KMS-11 (cell line): ENCODE measurements around the gene TBC1D4.
A peak's percentile ranks its signal among the peaks of the same experiment; 100 is the strongest.

Experiments
- H2AFZ ChIP-seq: fragments of 200-600 bp; sonication (generic); 2 replicates; pipeline ENCODE4 v1.6.1; 2016; ENCODE audit warnings: antibody characterized with exemption, mixed run types, low read depth
- H3K27ac ChIP-seq: fragments of 200-600 bp; sonication (generic); 2 replicates; pipeline ENCODE4 v1.6.1; 2016; ENCODE audit warnings: mild to moderate bottlenecking, mixed run types
- H3K27me3 ChIP-seq: fragments of 200-600 bp; sonication (generic); 2 replicates; pipeline ENCODE4 v1.6.1; 2017; ENCODE audit warnings: mild to moderate bottlenecking, low read depth, mixed run types, moderate library complexity; ENCODE audit not compliant: insufficient read depth
- H3K36me3 ChIP-seq: fragments of 200-600 bp; sonication (generic); 2 replicates; pipeline ENCODE4 v1.6.1; 2017; ENCODE audit warnings: mild to moderate bottlenecking, mixed run types; ENCODE audit not compliant: insufficient read depth
- H3K4me1 ChIP-seq: fragments of 200-600 bp; sonication (generic); 2 replicates; pipeline ENCODE4 v1.6.1; 2016; ENCODE audit warnings: mild to moderate bottlenecking, low read depth, mixed run types; ENCODE audit not compliant: poor library complexity, severe bottlenecking
- H3K4me2 ChIP-seq: fragments of 200-600 bp; sonication (generic); 2 replicates; pipeline ENCODE4 v1.7.0; 2016; ENCODE audit warnings: mild to moderate bottlenecking, mixed run types
- H3K4me3 ChIP-seq: fragments of 200-600 bp; sonication (generic); IDR thresholded peaks from 2 replicates; pipeline ENCODE4 v1.6.1; 2017; ENCODE audit warnings: low read depth, low read length, mixed read lengths; ENCODE audit not compliant: insufficient read depth
- H3K79me2 ChIP-seq: fragments of 200-600 bp; sonication (generic); 2 replicates; pipeline ENCODE4 v1.6.1; 2016; ENCODE audit warnings: low read depth, mixed run types; ENCODE audit not compliant: insufficient read depth
- H3K9ac ChIP-seq: fragments of 200-600 bp; sonication (generic); 2 replicates; pipeline ENCODE4 v1.6.1; 2016; ENCODE audit warnings: mild to moderate bottlenecking, mixed run types
- H4K20me1 ChIP-seq: fragments of 200-600 bp; sonication (generic); 2 replicates; pipeline ENCODE4 v1.6.1; 2016; ENCODE audit warnings: mild to moderate bottlenecking, mixed run types; ENCODE audit not compliant: insufficient read depth
- TF ChIP-seq, protein P1 (sequence below): fragments of 200-600 bp; sonication (generic); conservative IDR thresholded peaks from 2 replicates; pipeline ENCODE4 v1.6.1; 2017; ENCODE audit warnings: low read depth, mild to moderate bottlenecking, antibody characterized with exemption, low read length, moderate library complexity, mixed read lengths

Gene TBC1D4

GRCh38 chr13:75482820-75483079, 781 bp upstream of the TBC1D4 start:
- Histone ChIP-seq H2AFZ (peak overlapping the region; percentile 74), H3K9ac (peak overlapping the region; percentile 51), H3K79me2 (no peaks in the 10 kb centered on the region), H3K27me3 (no peaks in the 10 kb centered on the region), H3K36me3 (no peaks in the 10 kb centered on the region), H4K20me1 (no peaks in the 10 kb centered on the region; the same call in 1 of the 2 replicates), H3K4me2 (peak overlapping the region; percentile 41), H3K27ac (peak overlapping the region; percentile 50; the same call in 1 of the 2 replicates), H3K4me3 (no peak overlapping the region), H3K4me1 (peaks cover 35% of the 10 kb centered on the region)
- TF ChIP-seq, protein P1, sequence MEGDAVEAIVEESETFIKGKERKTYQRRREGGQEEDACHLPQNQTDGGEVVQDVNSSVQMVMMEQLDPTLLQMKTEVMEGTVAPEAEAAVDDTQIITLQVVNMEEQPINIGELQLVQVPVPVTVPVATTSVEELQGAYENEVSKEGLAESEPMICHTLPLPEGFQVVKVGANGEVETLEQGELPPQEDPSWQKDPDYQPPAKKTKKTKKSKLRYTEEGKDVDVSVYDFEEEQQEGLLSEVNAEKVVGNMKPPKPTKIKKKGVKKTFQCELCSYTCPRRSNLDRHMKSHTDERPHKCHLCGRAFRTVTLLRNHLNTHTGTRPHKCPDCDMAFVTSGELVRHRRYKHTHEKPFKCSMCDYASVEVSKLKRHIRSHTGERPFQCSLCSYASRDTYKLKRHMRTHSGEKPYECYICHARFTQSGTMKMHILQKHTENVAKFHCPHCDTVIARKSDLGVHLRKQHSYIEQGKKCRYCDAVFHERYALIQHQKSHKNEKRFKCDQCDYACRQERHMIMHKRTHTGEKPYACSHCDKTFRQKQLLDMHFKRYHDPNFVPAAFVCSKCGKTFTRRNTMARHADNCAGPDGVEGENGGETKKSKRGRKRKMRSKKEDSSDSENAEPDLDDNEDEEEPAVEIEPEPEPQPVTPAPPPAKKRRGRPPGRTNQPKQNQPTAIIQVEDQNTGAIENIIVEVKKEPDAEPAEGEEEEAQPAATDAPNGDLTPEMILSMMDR: no peak

DNA sequence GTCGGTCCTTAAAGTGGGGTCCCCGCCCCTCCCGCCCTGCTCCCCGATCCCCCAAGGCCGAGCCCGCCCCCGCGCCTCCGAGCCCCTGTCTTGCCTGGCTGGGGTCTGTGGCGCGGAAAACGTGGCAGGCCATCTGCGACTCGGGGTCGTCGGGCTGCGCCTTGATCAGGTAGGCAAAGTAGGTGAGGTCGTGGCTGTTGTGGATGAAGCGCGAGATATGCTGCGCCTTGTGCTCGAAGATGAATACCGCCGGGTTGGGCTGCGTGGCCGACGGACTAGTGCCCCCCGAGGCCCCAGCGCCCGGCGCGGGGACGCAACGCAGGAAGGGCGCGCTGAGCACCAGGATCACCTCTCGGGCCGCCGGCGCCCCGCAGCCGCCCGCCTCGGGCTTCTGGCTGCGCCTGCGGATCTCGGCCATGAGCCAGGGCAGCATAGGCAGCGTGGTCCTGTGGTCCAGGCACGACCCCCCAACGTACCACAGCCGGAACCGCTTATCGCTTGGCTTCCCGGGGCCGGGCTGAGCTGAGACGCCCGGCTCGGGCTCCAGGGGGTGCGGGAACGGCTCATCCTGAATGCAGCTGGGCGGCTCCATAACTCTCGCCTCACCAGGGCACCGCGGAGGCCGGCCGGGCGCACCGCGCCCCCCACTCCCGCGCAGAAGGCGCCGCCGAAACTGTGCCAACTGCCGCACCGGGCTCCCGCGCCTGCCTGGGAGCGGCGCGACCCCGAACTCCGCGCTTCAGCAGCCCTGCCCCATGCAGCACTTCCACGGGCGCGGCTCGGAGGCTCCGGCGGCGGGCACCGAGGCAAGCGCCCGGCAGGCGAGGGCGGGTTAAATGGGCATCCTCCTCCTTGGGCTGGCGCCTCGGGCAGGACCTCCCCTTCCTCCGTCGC, 546 bp downstream of the TBC1D4 start:
- no peak overlapping the region for H3K27ac ChIP-seq

DNA sequence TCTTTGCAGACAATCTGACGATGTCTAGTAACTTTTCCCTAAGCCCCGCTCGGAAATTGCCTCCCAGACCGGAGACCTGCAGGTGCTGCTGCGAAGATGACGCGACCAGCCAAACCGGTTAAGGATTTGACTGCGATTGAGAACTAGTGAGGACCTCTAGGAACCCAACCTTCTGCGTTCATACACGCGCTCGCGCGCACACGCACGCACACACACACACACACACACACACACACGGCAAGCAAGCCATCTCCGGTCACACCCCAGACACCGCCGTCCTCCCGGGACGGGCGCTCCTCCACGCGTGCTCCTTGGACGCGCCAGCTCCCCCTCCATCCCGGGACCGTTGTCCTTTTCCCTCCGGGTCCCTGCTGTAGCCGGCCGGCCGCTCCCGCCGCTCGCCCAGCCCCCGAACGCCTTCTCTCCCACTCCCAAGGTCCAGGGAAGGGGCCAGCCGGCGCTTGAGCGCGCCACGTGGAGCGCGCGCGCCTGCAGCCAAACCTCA, 1.2 kb downstream of the TBC1D4 start:
- TF ChIP-seq, protein P1: no peak
- Histone ChIP-seq H3K9ac (peak overlapping the region; percentile 51; the same call in 1 of the 2 replicates), H3K27me3 (no peaks in the 10 kb centered on the region), H3K27ac (no peak overlapping the region), H3K36me3 (no peaks in the 10 kb centered on the region), H3K4me3 (no peak overlapping the region), H3K4me1 (peaks cover 16% of the 10 kb centered on the region), H2AFZ (peak overlapping the region; percentile 74), H3K79me2 (no peaks in the 10 kb centered on the region), H3K4me2 (peak overlapping the region; percentile 52), H4K20me1 (no peaks in the 10 kb centered on the region; the same call in 1 of the 2 replicates)

More for the DNA sequence above, 546 bp downstream of the TBC1D4 start:
- H3K79me2 ChIP-seq: no peaks in the 10 kb centered on the region
- TF ChIP-seq, protein P1: no peak
- peak overlapping the region; percentile 51; the same call in 1 of the 2 replicates for H3K9ac ChIP-seq
- H3K36me3 ChIP-seq: no peaks in the 10 kb centered on the region
- H3K4me3 ChIP-seq: no peak overlapping the region
- H3K4me2 ChIP-seq: peak overlapping the region; percentile 54
- H2AFZ ChIP-seq: peak overlapping the region; percentile 74
- H3K4me1 ChIP-seq: peaks cover 22% of the 10 kb centered on the region
- no peaks in the 10 kb centered on the region; the same call in 1 of the 2 replicates for H4K20me1 ChIP-seq
- H3K27me3 ChIP-seq: no peaks in the 10 kb centered on the region

- H3K4me2 ChIP-seq: no peak overlapping the region
Observed at GRCh38 chr13:75479102-75479740, 2.7 kb downstream of the TBC1D4 start.

More at GRCh38 chr13:75479102-75479740, 2.7 kb downstream of the TBC1D4 start:
- Histone ChIP-seq H3K27me3 (no peaks in the 10 kb centered on the region), H3K4me1 (peaks cover 14% of the 10 kb centered on the region), H3K27ac (no peak overlapping the region), H3K4me3 (no peak overlapping the region), H3K9ac (no peak overlapping the region), H3K79me2 (no peaks in the 10 kb centered on the region), H3K36me3 (no peaks in the 10 kb centered on the region), H4K20me1 (no peaks in the 10 kb centered on the region; the same call in 1 of the 2 replicates), H2AFZ (no peak overlapping the region)
- TF ChIP-seq, protein P1: no peak
